ENCODE data around the gene OR10P1. TPM values are rescaled to one million over a fixed set of nuclear protein-coding genes. Genes with fewer than 3 reads are reported as not detected.
"Not testable (repeated sequence)": the region's sequence is repeated elsewhere in the genome, so short reads cannot be mapped to it uniquely, and the experiment has no call there.

Gene OR10P1
- total RNA-seq, 2 experiments from 2014 or later = not detected

DNA sequence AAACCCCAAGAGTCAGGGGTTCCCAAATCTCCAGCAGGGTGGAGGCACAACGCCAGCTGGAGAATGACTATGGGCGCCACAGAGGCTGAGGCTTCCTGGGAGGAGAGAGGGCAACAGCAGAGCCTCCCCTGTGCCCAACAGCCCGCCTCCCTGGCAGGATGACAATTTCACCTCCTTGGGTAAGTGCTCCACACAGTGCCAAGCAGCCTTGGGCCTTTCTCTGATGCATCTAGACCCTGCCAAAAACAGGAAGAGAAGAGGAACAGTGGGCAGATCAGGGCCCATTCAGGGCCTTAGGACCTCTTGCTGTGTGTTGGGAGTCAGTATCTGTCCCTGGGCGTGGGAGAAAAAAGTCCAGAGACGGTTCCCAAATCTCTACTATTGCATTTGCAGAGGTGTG, 5.0 kb upstream of the OR10P1 start:
- ChIA-PET POLR2A (no interaction called here), CTCF (interaction anchor here (1.2 to 3.2 kb wide), 2 partner anchors 15 to 25 kb away, joined by 4 to 18 read pairs; no protein-coding TSS in a partner anchor)
- no peaks in the 10 kb centered on the region for H3K36me3 Mint-ChIP-seq (ENCODE audit: low read depth)
- H3K27me3 Mint-ChIP-seq (ENCODE audit: low read depth) = no peaks in the 10 kb centered on the region
- DNase-seq (no peak), ATAC-seq (no peak)
- no peak overlapping the region for H3K4me3 Mint-ChIP-seq
- H3K27ac Mint-ChIP-seq = no peak overlapping the region
- peaks cover 11% of the 10 kb centered on the region for H3K4me1 Mint-ChIP-seq (ENCODE audit: low read depth)
- no peaks in the 10 kb centered on the region for H3K9me3 Mint-ChIP-seq (ENCODE audit: insufficient read depth)

- Mint-ChIP-seq H3K4me1 (ENCODE audit: low read depth) (peaks cover 18% of the 10 kb centered on the region), H3K9me3 (ENCODE audit: insufficient read depth) (no peaks in the 10 kb centered on the region), H3K36me3 (ENCODE audit: low read depth) (no peaks in the 10 kb centered on the region), H3K27me3 (ENCODE audit: low read depth) (no peaks in the 10 kb centered on the region), H3K4me3 (no peak overlapping the region), H3K27ac (no peak overlapping the region)
- no peak for DNase-seq
- ATAC-seq = no peak
- CTCF ChIA-PET = interaction anchor here (1.0 to 3.2 kb wide), 3 partner anchors 13 to 23 kb away, joined by 4 to 18 read pairs (median 4); no protein-coding TSS in a partner anchor
- POLR2A ChIA-PET = no interaction called here
Observed at GRCh38 chr12:55633151-55633550, 3.5 kb upstream of the OR10P1 start.

- no peak overlapping the region for H3K27ac Mint-ChIP-seq
- H3K4me3 Mint-ChIP-seq = no peak overlapping the region
- peaks cover 5% of the 10 kb centered on the region for H3K27me3 Mint-ChIP-seq (ENCODE audit: low read depth)
- ATAC-seq (no peak), DNase-seq (no peak)
- CTCF ChIA-PET = interaction anchor here (1.9 kb wide), 1 partner anchor 20 kb away, joined by 12 read pairs; no protein-coding TSS in a partner anchor
- peaks cover 7% of the 10 kb centered on the region for H3K4me1 Mint-ChIP-seq (ENCODE audit: low read depth)
- POLR2A ChIA-PET = interaction anchor here (1.1 kb wide), 1 partner anchor 27 kb away, joined by 3 read pairs; no protein-coding TSS in a partner anchor
- no peaks in the 10 kb centered on the region for H3K36me3 Mint-ChIP-seq (ENCODE audit: low read depth)
- no peaks in the 10 kb centered on the region for H3K9me3 Mint-ChIP-seq (ENCODE audit: insufficient read depth)
Observed at GRCh38 chr12:55636116-55636655, 506 bp upstream of the OR10P1 start.

DNA sequence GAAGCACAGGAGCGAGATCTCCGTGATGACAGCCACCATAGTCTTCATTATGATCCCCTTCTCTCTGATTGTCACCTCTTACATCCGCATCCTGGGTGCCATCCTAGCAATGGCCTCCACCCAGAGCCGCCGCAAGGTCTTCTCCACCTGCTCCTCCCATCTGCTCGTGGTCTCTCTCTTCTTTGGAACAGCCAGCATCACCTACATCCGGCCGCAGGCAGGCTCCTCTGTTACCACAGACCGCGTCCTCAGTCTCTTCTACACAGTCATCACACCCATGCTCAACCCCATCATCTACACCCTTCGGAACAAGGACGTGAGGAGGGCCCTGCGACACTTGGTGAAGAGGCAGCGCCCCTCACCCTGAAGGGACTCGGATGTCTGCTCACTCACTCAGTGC, 775 bp downstream of the OR10P1 start:
- peak overlapping the region; percentile 66 for H3K27ac Mint-ChIP-seq
- ChIA-PET POLR2A (no interaction called here), CTCF (no interaction called here)
- H3K9me3 Mint-ChIP-seq (ENCODE audit: insufficient read depth) = no peaks in the 10 kb centered on the region
- peaks cover 5% of the 10 kb centered on the region for H3K27me3 Mint-ChIP-seq (ENCODE audit: low read depth)
- DNase-seq (peak; percentile 60), ATAC-seq (peak; percentile 74)
- H3K4me1 Mint-ChIP-seq (ENCODE audit: low read depth) = peaks cover 15% of the 10 kb centered on the region
- H3K4me3 Mint-ChIP-seq = peak overlapping the region; percentile 1
- H3K36me3 Mint-ChIP-seq (ENCODE audit: low read depth) = no peaks in the 10 kb centered on the region

- POLR2A ChIA-PET = no interaction called here
- no peak overlapping the region for H3K4me3 Mint-ChIP-seq
- no peaks in the 10 kb centered on the region for H3K9me3 Mint-ChIP-seq (ENCODE audit: insufficient read depth)
- DNase-seq = no peak
- H3K27me3 Mint-ChIP-seq (ENCODE audit: low read depth) = peaks cover 5% of the 10 kb centered on the region
- no peak overlapping the region for H3K27ac Mint-ChIP-seq
- H3K4me1 Mint-ChIP-seq (ENCODE audit: low read depth) = peaks cover 33% of the 10 kb centered on the region
- CTCF ChIA-PET = interaction anchor here (2.2 kb wide), 1 partner anchor 15 kb away, joined by 11 read pairs; no protein-coding TSS in a partner anchor
- ATAC-seq = no peak
- no peaks in the 10 kb centered on the region for H3K36me3 Mint-ChIP-seq (ENCODE audit: low read depth)
Observed at GRCh38 chr12:55641595-55641994, 4.9 kb downstream of the OR10P1 start.

DNA sequence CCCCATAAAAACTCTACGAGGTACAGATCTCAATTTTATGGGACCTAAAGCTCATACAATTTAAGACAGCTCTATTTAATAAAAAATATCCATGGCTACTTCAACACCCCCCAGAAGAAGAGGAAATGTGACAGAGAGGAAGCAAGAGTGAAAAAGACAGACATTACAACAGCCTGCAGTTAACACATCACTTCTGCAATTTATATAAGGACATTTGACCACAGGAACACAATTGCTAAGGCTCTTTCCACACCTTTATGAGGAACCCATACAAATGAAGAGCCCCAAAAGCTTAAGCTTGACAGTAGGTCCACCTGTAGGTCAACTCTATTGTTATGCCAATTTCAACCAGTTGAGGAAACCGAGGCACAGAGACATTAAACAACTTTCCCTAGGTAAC, 5.6 kb downstream of the OR10P1 start:
- no peak for DNase-seq
- ChIA-PET CTCF (interaction anchor here (2.2 kb wide), 1 partner anchor 14 kb away, joined by 11 read pairs; no protein-coding TSS in a partner anchor), POLR2A (no interaction called here)
- H3K36me3 Mint-ChIP-seq (ENCODE audit: low read depth) = no peaks in the 10 kb centered on the region
- H3K27me3 Mint-ChIP-seq (ENCODE audit: low read depth) = peaks cover 5% of the 10 kb centered on the region
- no peak overlapping the region for H3K27ac Mint-ChIP-seq
- peaks cover 28% of the 10 kb centered on the region for H3K4me1 Mint-ChIP-seq (ENCODE audit: low read depth)
- H3K4me3 Mint-ChIP-seq = no peak overlapping the region
- no peak for ATAC-seq
- no peaks in the 10 kb centered on the region for H3K9me3 Mint-ChIP-seq (ENCODE audit: insufficient read depth)

DNA sequence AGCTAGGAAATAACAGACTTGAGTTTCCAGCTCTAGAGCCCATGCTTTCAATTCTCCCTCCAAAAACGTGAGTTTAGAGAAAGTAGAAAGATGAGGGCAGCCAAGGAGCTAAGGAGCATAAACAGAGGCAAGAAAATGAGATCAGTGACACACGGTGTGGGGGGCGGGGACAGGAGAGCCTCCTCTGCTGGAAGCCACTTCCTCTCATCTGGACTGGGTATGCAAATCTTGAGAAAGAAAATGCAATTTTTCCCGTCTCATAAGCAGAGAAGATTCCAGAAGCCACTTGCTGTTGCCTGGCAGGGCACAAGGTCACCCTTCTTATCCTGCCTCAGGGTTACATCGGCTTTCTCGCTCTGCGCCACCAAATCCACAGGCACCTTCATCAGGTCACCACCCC, 6.0 kb downstream of the OR10P1 start:
- CTCF ChIA-PET = interaction anchor here (2.2 kb wide), 1 partner anchor 14 kb away, joined by 11 read pairs; no protein-coding TSS in a partner anchor

GRCh38 chr12:55644591-55644990, 7.9 kb downstream of the OR10P1 start:
- Mint-ChIP-seq H3K27me3 (ENCODE audit: low read depth) (peaks cover 2% of the 10 kb centered on the region), H3K27ac (no peak overlapping the region), H3K36me3 (ENCODE audit: low read depth) (no peaks in the 10 kb centered on the region), H3K4me1 (ENCODE audit: low read depth) (peaks cover 26% of the 10 kb centered on the region), H3K4me3 (no peak overlapping the region), H3K9me3 (ENCODE audit: insufficient read depth) (no peaks in the 10 kb centered on the region)
- ATAC-seq (no peak), DNase-seq (no peak)
- CTCF ChIA-PET = interaction anchor here (1.0 to 4.7 kb wide), 5 partner anchors 12 to 93 kb away, joined by 3 to 112 read pairs (median 4); partner anchors contain the start of gene BLOC1S1
- POLR2A ChIA-PET = no interaction called here

More for the DNA sequence above, 6.0 kb downstream of the OR10P1 start:
- Mint-ChIP-seq H3K36me3 (ENCODE audit: low read depth) (no peaks in the 10 kb centered on the region), H3K27me3 (ENCODE audit: low read depth) (peaks cover 5% of the 10 kb centered on the region), H3K27ac (no peak overlapping the region), H3K9me3 (ENCODE audit: insufficient read depth) (no peaks in the 10 kb centered on the region), H3K4me3 (no peak overlapping the region), H3K4me1 (ENCODE audit: low read depth) (peaks cover 26% of the 10 kb centered on the region)
- DNase-seq = peak; percentile 62
- POLR2A ChIA-PET = no interaction called here
- no peak for ATAC-seq

- DNase-seq (no peak), ATAC-seq (no peak)
- Mint-ChIP-seq H3K4me1 (ENCODE audit: low read depth) (peaks cover 23% of the 10 kb centered on the region), H3K9me3 (ENCODE audit: insufficient read depth) (peaks cover 5% of the 10 kb centered on the region), H3K4me3 (no peak overlapping the region), H3K27me3 (ENCODE audit: low read depth) (no peaks in the 10 kb centered on the region), H3K36me3 (ENCODE audit: low read depth) (no peaks in the 10 kb centered on the region), H3K27ac (no peak overlapping the region)
- POLR2A ChIA-PET = interaction anchor here (0.6 to 1.1 kb wide), 2 partner anchors 22 to 69 kb away, joined by 3 to 4 read pairs; partner anchors contain the start of gene BLOC1S1
- CTCF ChIA-PET = interaction anchor here (0.6 to 4.7 kb wide), 19 partner anchors 9 to 945 kb away, joined by 3 to 112 read pairs (median 4); partner anchors contain the start of gene BLOC1S1
Observed at GRCh38 chr12:55647027-55647426, 10.3 kb downstream of the OR10P1 start.

DNA sequence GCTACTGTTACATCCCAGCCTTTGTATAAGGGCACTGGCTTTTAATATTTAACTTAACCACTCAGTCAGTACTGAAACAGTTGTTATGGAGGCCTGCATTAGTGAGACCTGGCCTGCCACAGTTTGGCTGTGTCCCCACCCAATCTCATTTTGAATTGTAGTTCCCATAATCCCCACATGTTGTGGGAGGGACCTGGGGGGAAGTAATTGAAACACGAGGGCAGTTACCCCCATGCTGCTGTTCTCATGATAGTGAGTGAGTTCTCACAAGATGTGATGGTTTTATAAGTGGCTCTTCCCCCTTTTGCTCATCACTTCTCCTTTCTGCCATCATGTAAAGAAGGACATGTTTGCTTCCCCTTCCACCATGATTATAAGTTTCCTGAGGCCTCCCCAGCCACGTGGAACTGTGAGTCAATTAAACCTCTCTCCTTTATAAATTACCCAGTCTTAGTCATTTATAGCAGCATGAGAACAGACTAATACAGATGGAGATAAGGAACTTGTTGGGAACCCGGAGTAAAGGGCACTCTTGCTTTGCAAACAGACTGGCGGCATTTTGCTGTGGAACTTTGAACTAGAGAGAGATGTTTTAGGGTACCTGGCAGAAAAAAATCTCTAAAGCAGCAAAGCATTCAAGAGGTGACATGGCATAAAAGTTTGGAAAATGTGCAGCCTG, 14.1 kb downstream of the OR10P1 start:
- CTCF ChIA-PET; DNase-seq; H3K27ac Mint-ChIP-seq; H3K36me3 Mint-ChIP-seq (ENCODE audit: low read depth); H3K4me1 Mint-ChIP-seq (ENCODE audit: low read depth); POLR2A ChIA-PET; H3K9me3 Mint-ChIP-seq (ENCODE audit: insufficient read depth); H3K4me3 Mint-ChIP-seq; ATAC-seq; H3K27me3 Mint-ChIP-seq (ENCODE audit: low read depth): not testable (repeated sequence)

- ChIA-PET CTCF (no interaction called here), POLR2A (no interaction called here)
- Mint-ChIP-seq H3K27me3 (ENCODE audit: low read depth) (no peaks in the 10 kb centered on the region), H3K4me3 (no peak overlapping the region), H3K4me1 (ENCODE audit: low read depth) (peaks cover 5% of the 10 kb centered on the region), H3K9me3 (ENCODE audit: insufficient read depth) (peaks cover 5% of the 10 kb centered on the region), H3K27ac (no peak overlapping the region), H3K36me3 (ENCODE audit: low read depth) (no peaks in the 10 kb centered on the region)
- ATAC-seq (no peak), DNase-seq (no peak)
Observed at GRCh38 chr12:55651299-55651683, 14.6 kb downstream of the OR10P1 start.

DNA sequence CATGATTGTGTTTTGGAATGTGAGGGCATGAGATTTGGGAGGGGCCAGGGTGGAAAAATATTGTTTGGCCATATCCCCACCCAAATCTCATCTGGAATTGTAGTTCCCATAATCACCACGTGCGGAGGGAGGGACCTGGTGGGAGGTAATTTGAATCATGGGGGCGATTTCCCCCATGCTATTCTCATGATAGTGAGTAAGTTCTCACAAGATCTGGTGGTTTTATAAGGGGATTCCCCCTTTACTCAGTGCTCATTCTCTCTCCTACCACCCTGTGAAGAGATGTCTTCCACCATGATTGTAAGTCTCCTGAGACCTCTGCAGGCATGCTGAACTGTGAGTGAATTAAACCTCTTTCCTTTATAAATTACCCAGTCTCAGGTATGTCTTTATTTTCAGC, 15.7 kb downstream of the OR10P1 start:
- no peak overlapping the region for H3K27ac Mint-ChIP-seq
- H3K9me3 Mint-ChIP-seq (ENCODE audit: insufficient read depth) = peaks cover 5% of the 10 kb centered on the region
- no peak overlapping the region for H3K4me3 Mint-ChIP-seq
- ChIA-PET CTCF (no interaction called here), POLR2A (no interaction called here)
- no peaks in the 10 kb centered on the region for H3K36me3 Mint-ChIP-seq (ENCODE audit: low read depth)
- DNase-seq (no peak), ATAC-seq (no peak)
- H3K4me1 Mint-ChIP-seq (ENCODE audit: low read depth) = peaks cover 2% of the 10 kb centered on the region
- no peaks in the 10 kb centered on the region for H3K27me3 Mint-ChIP-seq (ENCODE audit: low read depth)
